CD4-positive, alpha-beta memory T cell (primary cell): ENCODE measurements around the gene LRRC51. TPM values are rescaled to one million over a fixed set of nuclear protein-coding genes. Genes with fewer than 3 reads are reported as not detected.
A peak's percentile ranks its signal among the peaks of the same experiment; 100 is the strongest.

Source experiments
- CTCF ChIA-PET: fragments of 350-600 bp; sonication (Branson Sonifier 250); formaldehyde crosslinking; loops from one replicate; lab custom pipeline; 2021; ENCODE audit warnings: inconsistent platforms; ENCODE audit not compliant: partially characterized antibody; lab: Charles Lee
- POLR2A ChIA-PET: fragments of 350-600 bp; sonication (Branson Sonifier 250); formaldehyde crosslinking; loops from one replicate; lab custom pipeline; 2021; ENCODE audit not compliant: partially characterized antibody; lab: Charles Lee
- DNase-seq, 5 donors: peaks; one replicate each; pipeline versions ENCODE4 v3.0.0 to v3.0.0-alpha.2; 2020 to 2022; ENCODE audit warnings: mixed read lengths in 1 of 5
- H3K27ac ChIP-seq: one replicate; pipeline ENCODE4 v1.7.0; 2013; ENCODE audit warnings: low read depth, low read length
- H3K27me3 ChIP-seq: 2 replicates; pipeline ENCODE4 v1.7.0; 2013; ENCODE audit warnings: mild to moderate bottlenecking, low read length, moderate library complexity; ENCODE audit not compliant: insufficient read depth
- H3K36me3 ChIP-seq: 2 replicates; pipeline ENCODE4 v1.7.0; 2013; ENCODE audit warnings: mild to moderate bottlenecking, low read length, moderate library complexity; ENCODE audit not compliant: insufficient read depth
- H3K4me1 ChIP-seq: 2 replicates; pipeline ENCODE4 v1.7.0; 2013; ENCODE audit warnings: mild to moderate bottlenecking, low read length, moderate library complexity; ENCODE audit not compliant: insufficient read depth
- H3K4me3 ChIP-seq, 2 donors: one replicate each; pipeline ENCODE4 v1.7.0; 2013; ENCODE audit warnings: low read length in 2 of 2, mild to moderate bottlenecking in 1 of 2
- H3K9me3 ChIP-seq, 2 donors: one replicate each; pipeline ENCODE4 v1.7.0; 2013; ENCODE audit warnings: low read length in 2 of 2, control low read depth in 1 of 2; ENCODE audit not compliant: control insufficient read depth in 1 of 2
- H3K27ac Mint-ChIP-seq, 7 donors: one replicate each; pipeline ENCODE4 v1.8.0; 2020 to 2021; ENCODE audit warnings: mixed read lengths in 7 of 7, mild to moderate bottlenecking in 6 of 7, inconsistent platforms in 3 of 7, moderate library complexity in 3 of 7
- H3K27me3 Mint-ChIP-seq, 2 donors: one replicate each; pipeline ENCODE4 v1.8.0; 2020 to 2021; ENCODE audit warnings: mixed read lengths in 2 of 2
- H3K36me3 Mint-ChIP-seq, 2 donors: one replicate each; pipeline ENCODE4 v1.8.0; 2020 to 2021; ENCODE audit warnings: mixed read lengths in 2 of 2, inconsistent platforms in 1 of 2, mild to moderate bottlenecking in 1 of 2
- H3K4me1 Mint-ChIP-seq, 4 donors: one replicate each; pipeline ENCODE4 v1.8.0; 2020 to 2021; ENCODE audit warnings: mixed read lengths in 4 of 4, mild to moderate bottlenecking in 1 of 4
- H3K4me3 Mint-ChIP-seq, 8 donors: one replicate each; pipeline ENCODE4 v1.8.0; 2020 to 2021; ENCODE audit warnings: mixed read lengths in 8 of 8, mild to moderate bottlenecking in 7 of 8, moderate library complexity in 6 of 8, inconsistent platforms in 3 of 8
- H3K9me3 Mint-ChIP-seq, 8 donors: one replicate each; pipeline ENCODE4 v1.8.0; 2020 to 2021; ENCODE audit warnings: mixed read lengths in 8 of 8, mild to moderate bottlenecking in 5 of 8, inconsistent platforms in 3 of 8, moderate library complexity in 1 of 8
- intact Hi-C: fragments of 100-400 bp; cut with micrococcal nuclease; formaldehyde crosslinking; loops from one replicate; pipeline ENCODE4 v1.15.1; 2023
- polyA plus RNA-seq, 2 donors: library from polyadenylated mRNA; unstranded; fragments of 300-500 nt; fragmentation: Illumina TruSeq; gene quantifications; one replicate each; pipeline ENCODE4 v1.2.3, GENCODE V29; 2021
- total RNA-seq, 2 experiments: library from RNA; stranded (reverse); gene quantifications; one replicate each; pipeline ENCODE4 v1.2.3, GENCODE V29; 2021

Gene LRRC51
- total and polyA plus RNA-seq, 4 experiments from 2014 or later: 4.0 to 5.3 (median 4.4) TPM

DNA sequence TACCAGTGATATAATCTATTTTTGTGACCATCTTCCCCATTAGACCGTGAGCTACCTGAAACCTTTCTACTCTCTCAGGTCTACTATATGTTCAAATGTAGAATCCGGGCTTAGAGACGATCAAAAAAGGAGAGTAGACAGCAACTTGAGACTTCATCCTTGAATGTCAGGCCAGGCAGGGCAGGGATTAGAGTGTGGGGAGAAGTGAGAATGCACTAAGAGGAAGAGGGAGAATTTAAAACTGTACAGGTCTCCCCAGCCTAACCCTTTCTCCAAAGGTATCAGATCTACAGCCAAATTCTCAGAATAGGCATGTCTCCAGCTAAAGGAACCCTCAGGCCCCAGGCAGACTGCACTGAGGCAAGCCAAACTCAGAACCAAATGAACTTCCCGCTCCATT is 21.5 kb downstream of the LRRC51 start:
- H3K9me3 ChIP-seq: no peaks in the 10 kb centered on the region
- peak overlapping the region; percentile 90 for H3K27ac ChIP-seq
- peak overlapping the region; percentile 75 to 93 for H3K4me3 ChIP-seq
- no peak for DNase-seq
- Mint-ChIP-seq H3K4me1 (peaks cover 28 to 47% (median 38%) of the 10 kb centered on the region in 4 donors), H3K27ac (peak overlapping the region; percentile 89 to 95 (median 95)), H3K4me3 (peak overlapping the region; percentile 80 to 95 (median 86)), H3K27me3 (no peaks in the 10 kb centered on the region), H3K9me3 (no peaks in the 10 kb centered on the region), H3K36me3 (peaks cover 15 to 42% of the 10 kb centered on the region in 2 donors)
- CTCF ChIA-PET: interaction anchor here (0.5 to 4.4 kb wide), 5 partner anchors 11 to 1529 kb away, joined by 4 to 22 read pairs (median 12); no protein-coding TSS in a partner anchor
- intact Hi-C loops: loop anchor here (10.0 kb wide), 1 partner anchor 317 kb away; no protein-coding TSS in a partner anchor
- POLR2A ChIA-PET: interaction anchor here (1.0 to 7.8 kb wide), 8 partner anchors 9 to 174 kb away, joined by 3 to 64 read pairs (median 7); partner anchors contain the start of genes ANAPC15, RNF121 and XNDC1N
- H3K27me3 ChIP-seq: no peaks in the 10 kb centered on the region
- H3K36me3 ChIP-seq: peaks cover 18% of the 10 kb centered on the region
- peaks cover 32% of the 10 kb centered on the region for H3K4me1 ChIP-seq

DNA sequence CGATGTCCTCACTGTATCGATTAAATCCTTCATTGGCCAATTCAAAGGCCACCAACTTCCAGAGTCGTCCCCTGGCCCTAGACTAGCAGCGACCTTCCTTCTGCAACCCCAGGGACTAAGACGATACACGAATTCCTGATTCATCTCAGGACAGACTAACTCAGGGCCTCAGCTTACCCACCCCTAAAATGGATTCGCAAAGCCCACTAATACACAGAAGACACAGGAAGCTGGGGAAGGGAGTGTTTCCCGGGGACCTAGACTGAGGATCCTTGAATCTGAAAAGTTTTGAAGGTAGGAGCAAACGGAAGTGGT is 21.9 kb downstream of the LRRC51 start:
- H3K27me3 ChIP-seq: no peaks in the 10 kb centered on the region
- peaks cover 18 to 42% of the 10 kb centered on the region in 2 donors for H3K36me3 Mint-ChIP-seq
- peaks cover 28 to 47% (median 38%) of the 10 kb centered on the region in 4 donors for H3K4me1 Mint-ChIP-seq
- peak overlapping the region; percentile 89 to 95 (median 95) for H3K27ac Mint-ChIP-seq
- ChIA-PET POLR2A (interaction anchor here (1.0 to 7.8 kb wide), 9 partner anchors 9 to 175 kb away, joined by 3 to 64 read pairs (median 5); partner anchors contain the start of genes ANAPC15, RNF121 and XNDC1N), CTCF (interaction anchor here (2.0 to 4.4 kb wide), 3 partner anchors 12 to 42 kb away, joined by 7 to 22 read pairs (median 12); no protein-coding TSS in a partner anchor)
- no peaks in the 10 kb centered on the region for H3K9me3 ChIP-seq
- DNase-seq: no peak
- H3K27ac ChIP-seq: peak overlapping the region; percentile 90
- H3K36me3 ChIP-seq: peaks cover 14% of the 10 kb centered on the region
- H3K9me3 Mint-ChIP-seq: no peaks in the 10 kb centered on the region
- intact Hi-C loops: loop anchor here (10.0 kb wide), 1 partner anchor 318 kb away; no protein-coding TSS in a partner anchor
- H3K27me3 Mint-ChIP-seq: no peaks in the 10 kb centered on the region
- peaks cover 32% of the 10 kb centered on the region for H3K4me1 ChIP-seq
- H3K4me3 ChIP-seq: peak overlapping the region; percentile 75 to 93
- peak overlapping the region; percentile 80 to 95 (median 86) for H3K4me3 Mint-ChIP-seq

DNA sequence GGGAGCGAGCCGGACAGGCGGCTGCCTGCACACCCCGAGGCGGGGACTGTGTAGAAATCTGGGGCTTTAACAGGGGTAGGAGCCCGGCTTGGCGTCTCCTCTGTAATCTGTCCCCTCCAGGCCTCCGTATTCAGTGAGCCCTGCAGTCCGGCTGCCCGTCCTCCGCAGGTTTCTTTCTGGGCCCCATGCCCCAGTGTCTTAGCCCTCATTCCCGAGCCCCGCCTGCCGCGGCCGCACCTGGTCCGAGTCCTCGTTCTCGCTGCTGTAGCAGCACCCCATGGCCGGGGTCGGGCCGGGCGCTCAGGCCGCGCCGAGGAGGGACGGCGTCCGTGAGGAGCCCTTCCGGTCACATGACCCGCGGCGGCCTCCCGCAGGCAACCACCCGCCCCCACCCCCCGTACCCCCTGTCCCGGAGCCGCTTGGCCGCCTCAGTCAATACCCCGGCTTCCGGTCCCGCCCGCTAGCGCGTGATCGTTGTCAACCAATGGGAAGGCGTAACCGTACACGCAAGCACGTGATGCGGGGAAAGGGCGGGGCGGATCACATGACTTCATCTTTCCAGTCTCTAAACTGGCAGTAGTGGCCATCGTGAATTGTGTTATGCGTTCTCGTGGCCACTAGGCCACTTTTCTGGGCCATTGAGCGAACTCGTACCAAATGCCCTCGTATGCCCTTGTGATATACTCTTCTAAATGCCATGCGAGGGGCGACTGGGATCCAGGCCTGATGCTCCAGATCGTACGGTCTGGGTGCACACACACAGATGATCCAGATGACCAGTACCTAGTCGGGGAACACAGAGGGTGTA is 22.5 kb downstream of the LRRC51 start, which contains the start of gene LAMTOR1:
LAMTOR1 (minus strand) TSS at position 352 of the 808 bp plus-strand sequence; CDS start at position 279, 73 bp downstream.
- ChIA-PET CTCF (interaction anchor here (0.8 to 4.4 kb wide), 4 partner anchors 10 to 41 kb away, joined by 3 to 22 read pairs (median 8); partner anchors contain the start of gene ANAPC15), POLR2A (interaction anchor here (1.0 to 7.8 kb wide), 9 partner anchors 9 to 175 kb away, joined by 3 to 64 read pairs (median 5); partner anchors contain the start of genes ANAPC15, RNF121 and XNDC1N)
- peak within 1 kb of the TSS; percentile 80 to 95 (median 86) for H3K4me3 Mint-ChIP-seq
- no peaks in the 10 kb centered on the region for H3K27me3 ChIP-seq
- DNase-seq: peak; percentile 94 to 99 (median 95)
- peak within 1 kb of the TSS; percentile 75 to 93 for H3K4me3 ChIP-seq
- peaks cover 28 to 47% (median 38%) of the 10 kb centered on the region in 4 donors for H3K4me1 Mint-ChIP-seq
- peaks cover 8% of the 10 kb centered on the region for H3K36me3 ChIP-seq
- peak within 1 kb of the TSS; percentile 89 to 95 (median 95) for H3K27ac Mint-ChIP-seq
- peak within 1 kb of the TSS; percentile 90 for H3K27ac ChIP-seq
- intact Hi-C loops: loop anchor here (1.0 to 10.0 kb wide), 5 partner anchors 9 to 318 kb away; partner anchors contain the start of genes ANAPC15, LRRC51, NUMA1 and XNDC1N
- peaks cover 32% of the 10 kb centered on the region for H3K4me1 ChIP-seq
- H3K27me3 Mint-ChIP-seq: no peaks in the 10 kb centered on the region
- H3K9me3 ChIP-seq: no peaks in the 10 kb centered on the region
- H3K9me3 Mint-ChIP-seq: no peaks in the 10 kb centered on the region
- H3K36me3 Mint-ChIP-seq: peaks cover 13 to 37% of the 10 kb centered on the region in 2 donors

DNA sequence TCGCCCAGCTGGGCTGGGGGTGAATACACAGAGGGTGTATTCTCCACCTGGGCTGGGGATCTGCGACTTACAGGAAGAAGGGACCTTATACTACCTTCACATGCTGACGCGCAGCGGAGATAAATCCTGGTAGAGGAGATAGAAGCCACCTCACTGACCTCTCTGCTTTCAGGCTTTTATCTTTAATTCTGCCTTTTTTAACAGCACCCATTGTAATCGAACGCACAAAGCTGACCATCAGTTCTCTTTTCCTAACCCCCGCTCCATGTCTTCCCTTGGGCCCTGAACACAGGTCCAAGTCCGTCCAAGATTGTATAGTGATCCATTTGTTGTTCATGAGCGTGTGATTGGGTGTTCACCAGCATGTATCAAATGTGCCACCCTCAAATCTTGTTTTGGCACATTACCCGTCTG is 23.1 kb downstream of the LRRC51 start:
- intact Hi-C loops: loop anchor here (1.0 to 10.0 kb wide), 5 partner anchors 9 to 319 kb away; partner anchors contain the start of genes ANAPC15, LRRC51, NUMA1 and XNDC1N

DNA sequence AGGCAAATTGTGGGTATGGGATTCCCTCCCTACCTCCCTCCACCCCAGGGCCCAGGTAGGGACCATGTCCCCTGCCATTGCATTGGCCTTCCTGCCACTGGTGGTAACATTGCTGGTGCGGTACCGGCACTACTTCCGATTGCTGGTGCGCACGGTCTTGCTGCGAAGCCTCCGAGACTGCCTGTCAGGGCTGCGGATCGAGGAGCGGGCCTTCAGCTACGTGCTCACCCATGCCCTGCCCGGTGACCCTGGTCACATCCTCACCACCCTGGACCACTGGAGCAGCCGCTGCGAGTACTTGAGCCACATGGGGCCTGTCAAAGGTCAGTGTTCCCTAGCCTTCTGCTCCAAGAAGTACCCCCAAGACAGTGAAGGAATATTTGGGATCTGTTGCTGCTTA is 25.2 kb downstream of the LRRC51 start, which contains the start of gene TOMT:
TOMT (plus strand) TSS at position 37 of the 400 bp plus-strand sequence; CDS start at position 65, 28 bp downstream.
- no peak within 1 kb of the TSS for H3K27ac ChIP-seq
- no peak for DNase-seq
- intact Hi-C loops: loop anchor here (10.0 kb wide), 1 partner anchor 321 kb away; no protein-coding TSS in a partner anchor
- Mint-ChIP-seq H3K27ac (peak within 1 kb of the TSS; percentile 29 to 95 (median 72)), H3K36me3 (peaks cover 16 to 24% of the 10 kb centered on the region in 2 donors), H3K4me1 (peaks cover 25 to 45% (median 31%) of the 10 kb centered on the region in 4 donors), H3K9me3 (no peaks in the 10 kb centered on the region), H3K4me3 (peak within 1 kb of the TSS in 1 of 8 donors; percentile 13), H3K27me3 (no peaks in the 10 kb centered on the region)
- no peaks in the 10 kb centered on the region for H3K27me3 ChIP-seq
- POLR2A ChIA-PET: interaction anchor here (1.1 kb wide), 1 partner anchor 65 kb away, joined by 3 read pairs; no protein-coding TSS in a partner anchor
- H3K4me1 ChIP-seq: peaks cover 28% of the 10 kb centered on the region
- H3K4me3 ChIP-seq: no peak within 1 kb of the TSS
- H3K36me3 ChIP-seq: no peaks in the 10 kb centered on the region
- no peaks in the 10 kb centered on the region for H3K9me3 ChIP-seq
- CTCF ChIA-PET: interaction anchor here (0.8 to 2.0 kb wide), 4 partner anchors 15 to 80 kb away, joined by 3 to 5 read pairs (median 4); no protein-coding TSS in a partner anchor

More for the DNA sequence above, 23.1 kb downstream of the LRRC51 start:
- Histone ChIP-seq H3K4me3 (peak overlapping the region; percentile 50 to 58), H3K27ac (peak overlapping the region; percentile 57), H3K4me1 (peaks cover 32% of the 10 kb centered on the region), H3K27me3 (no peaks in the 10 kb centered on the region), H3K9me3 (no peaks in the 10 kb centered on the region), H3K36me3 (peaks cover 2% of the 10 kb centered on the region)
- H3K4me3 Mint-ChIP-seq: peak overlapping the region; percentile 80 to 95 (median 86)
- peak overlapping the region; percentile 89 to 95 (median 95) for H3K27ac Mint-ChIP-seq
- ChIA-PET CTCF (interaction anchor here (0.8 to 3.1 kb wide), 3 partner anchors 9 to 41 kb away, joined by 3 to 12 read pairs (median 3); partner anchors contain the start of gene ANAPC15), POLR2A (interaction anchor here (1.0 to 7.8 kb wide), 4 partner anchors 8 to 63 kb away, joined by 3 to 64 read pairs (median 30); partner anchors contain the start of gene ANAPC15)
- H3K36me3 Mint-ChIP-seq: peaks cover 11 to 32% of the 10 kb centered on the region in 2 donors
- H3K4me1 Mint-ChIP-seq: peaks cover 28 to 47% (median 38%) of the 10 kb centered on the region in 4 donors
- DNase-seq: no peak
- H3K27me3 Mint-ChIP-seq: no peaks in the 10 kb centered on the region
- H3K9me3 Mint-ChIP-seq: no peaks in the 10 kb centered on the region
